Measurements from ENCODE around the gene CISD3. TPM values are rescaled to one million over a fixed set of nuclear protein-coding genes. Genes with fewer than 3 reads are reported as not detected.
A peak's percentile ranks its signal among the peaks of the same experiment; 100 is the strongest.

The CISD3 gene
- total RNA-seq, 1 donor from 2014 or later = 27.6 TPM

DNA sequence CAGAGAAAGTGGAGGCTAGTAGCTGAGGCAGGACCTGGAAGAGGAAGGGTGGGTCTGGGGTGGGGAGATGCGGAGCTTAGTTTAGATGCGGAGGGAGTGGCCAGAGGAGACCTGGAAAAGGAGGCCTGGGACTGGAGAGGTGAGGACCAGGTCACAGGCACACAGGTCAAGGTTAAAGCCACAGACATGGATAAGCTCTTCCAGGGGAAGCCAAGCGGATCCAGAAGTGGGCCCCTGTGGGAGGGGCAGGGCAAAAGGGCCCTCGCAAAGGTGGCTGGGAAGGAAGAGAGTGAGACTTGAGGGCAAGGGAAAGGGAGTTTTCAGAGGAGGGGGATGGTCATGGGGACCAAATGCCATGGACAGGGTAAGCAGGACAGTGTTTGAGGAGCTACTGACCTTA lies 39.0 kb upstream of the CISD3 start:
- peaks cover 0 to 3% of the 10 kb centered on the region in 2 donors for H3K4me1 ChIP-seq
- DNase-seq (ENCODE audit: low spot score in 2 of 2) = no peak
- H3K36me3 ChIP-seq = no peaks in the 10 kb centered on the region
- TF ChIP-seq, protein P1, sequence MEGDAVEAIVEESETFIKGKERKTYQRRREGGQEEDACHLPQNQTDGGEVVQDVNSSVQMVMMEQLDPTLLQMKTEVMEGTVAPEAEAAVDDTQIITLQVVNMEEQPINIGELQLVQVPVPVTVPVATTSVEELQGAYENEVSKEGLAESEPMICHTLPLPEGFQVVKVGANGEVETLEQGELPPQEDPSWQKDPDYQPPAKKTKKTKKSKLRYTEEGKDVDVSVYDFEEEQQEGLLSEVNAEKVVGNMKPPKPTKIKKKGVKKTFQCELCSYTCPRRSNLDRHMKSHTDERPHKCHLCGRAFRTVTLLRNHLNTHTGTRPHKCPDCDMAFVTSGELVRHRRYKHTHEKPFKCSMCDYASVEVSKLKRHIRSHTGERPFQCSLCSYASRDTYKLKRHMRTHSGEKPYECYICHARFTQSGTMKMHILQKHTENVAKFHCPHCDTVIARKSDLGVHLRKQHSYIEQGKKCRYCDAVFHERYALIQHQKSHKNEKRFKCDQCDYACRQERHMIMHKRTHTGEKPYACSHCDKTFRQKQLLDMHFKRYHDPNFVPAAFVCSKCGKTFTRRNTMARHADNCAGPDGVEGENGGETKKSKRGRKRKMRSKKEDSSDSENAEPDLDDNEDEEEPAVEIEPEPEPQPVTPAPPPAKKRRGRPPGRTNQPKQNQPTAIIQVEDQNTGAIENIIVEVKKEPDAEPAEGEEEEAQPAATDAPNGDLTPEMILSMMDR (IDR thresholded peaks at IDR 0.05) = no peak
- intact Hi-C loops (cut with DNase I) = no loop called here
- H3K27me3 ChIP-seq = no peaks in the 10 kb centered on the region
- H3K9me3 ChIP-seq = no peaks in the 10 kb centered on the region
- no peak overlapping the region for H3K27ac ChIP-seq
- H3K4me3 ChIP-seq = no peak overlapping the region

DNA sequence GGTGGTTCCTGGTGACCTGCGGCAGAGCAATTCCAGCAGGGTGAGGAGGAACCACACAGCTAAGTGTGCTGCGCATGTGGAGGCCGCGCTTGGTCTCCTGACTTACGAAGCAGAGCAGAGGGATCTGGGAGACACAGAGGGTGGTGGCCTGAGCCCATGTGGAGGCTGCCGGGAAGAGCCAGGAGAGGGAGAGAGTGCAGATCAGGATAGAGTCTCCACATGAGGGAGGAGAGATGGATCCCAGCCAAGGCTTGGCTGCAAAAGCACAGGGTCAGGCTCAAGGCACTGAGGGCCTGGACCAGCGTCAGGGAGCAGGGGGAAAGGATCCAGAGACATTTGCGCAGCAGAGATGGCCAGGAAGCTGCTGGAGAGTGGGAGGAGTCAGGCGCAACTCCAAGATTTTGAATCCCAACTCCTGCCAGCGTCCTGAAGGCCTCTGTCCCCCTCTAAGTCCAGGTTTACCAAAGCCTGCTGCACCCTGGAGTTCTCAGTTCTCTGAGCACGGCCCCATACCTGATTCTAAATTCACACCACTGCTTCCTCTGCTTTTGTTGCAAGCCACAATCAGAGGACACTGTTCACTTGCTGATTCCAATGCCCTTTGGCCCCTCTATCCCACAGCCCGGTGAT lies 36.3 kb upstream of the CISD3 start:
- peak overlapping the region in 1 of 2 donors; percentile 51 for H3K27ac ChIP-seq
- no peak overlapping the region for H3K4me3 ChIP-seq

DNA sequence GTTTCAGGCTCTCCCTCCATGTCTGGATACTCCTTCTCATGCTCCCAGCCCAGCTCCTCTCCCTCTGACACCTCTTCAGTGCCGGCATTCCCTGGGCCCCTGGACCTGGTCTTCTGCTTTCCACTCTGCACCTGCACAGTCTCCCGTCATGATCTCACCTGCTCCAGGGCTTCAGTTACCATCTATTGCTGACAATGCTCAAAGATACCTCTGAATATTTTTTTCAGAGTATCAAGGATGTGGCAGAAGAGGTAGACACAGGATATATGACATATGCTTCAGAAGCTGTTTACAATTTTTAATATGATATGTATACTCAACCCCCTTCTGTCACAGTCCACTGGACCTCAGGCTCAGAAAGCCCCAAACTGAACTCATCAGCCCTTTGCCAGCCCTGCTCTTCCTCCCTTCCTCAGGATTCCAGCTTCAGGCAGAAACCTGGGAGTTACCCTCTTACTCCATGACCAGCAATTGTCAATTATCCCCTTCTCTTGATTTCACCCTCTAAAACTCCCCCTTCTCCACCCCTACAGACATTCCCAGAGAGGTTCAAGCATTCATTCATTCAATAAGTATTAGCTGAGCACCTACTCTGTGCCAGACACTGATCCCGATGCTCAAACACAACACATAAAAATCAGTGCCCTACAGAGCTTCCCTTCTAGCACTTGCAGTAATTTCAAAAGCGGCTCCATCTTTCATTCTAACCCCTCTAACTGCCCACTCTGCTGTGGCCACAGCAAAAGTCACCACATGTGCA lies 32.9 kb upstream of the CISD3 start:
- Histone ChIP-seq H3K4me3 (no peak overlapping the region), H3K4me1 (peaks cover 3 to 8% of the 10 kb centered on the region in 2 donors), H3K36me3 (no peaks in the 10 kb centered on the region), H3K27me3 (no peaks in the 10 kb centered on the region), H3K27ac (no peak overlapping the region), H3K9me3 (no peaks in the 10 kb centered on the region)
- no peak for DNase-seq (ENCODE audit: low spot score in 2 of 2)
- TF ChIP-seq, protein P1 (IDR thresholded peaks at IDR 0.05) = no peak
- intact Hi-C loops (cut with DNase I) = no loop called here

More for the DNA sequence above, 36.3 kb upstream of the CISD3 start:
- TF ChIP-seq, protein P1 (IDR thresholded peaks at IDR 0.05) = no peak
- H3K9me3 ChIP-seq = no peaks in the 10 kb centered on the region
- no peaks in the 10 kb centered on the region for H3K36me3 ChIP-seq
- intact Hi-C loops (cut with DNase I) = no loop called here
- peak in 1 of 2 donors; percentile 88 for DNase-seq (ENCODE audit: low spot score in 2 of 2)
- peaks cover 0 to 3% of the 10 kb centered on the region in 2 donors for H3K4me1 ChIP-seq
- H3K27me3 ChIP-seq = no peaks in the 10 kb centered on the region

DNA sequence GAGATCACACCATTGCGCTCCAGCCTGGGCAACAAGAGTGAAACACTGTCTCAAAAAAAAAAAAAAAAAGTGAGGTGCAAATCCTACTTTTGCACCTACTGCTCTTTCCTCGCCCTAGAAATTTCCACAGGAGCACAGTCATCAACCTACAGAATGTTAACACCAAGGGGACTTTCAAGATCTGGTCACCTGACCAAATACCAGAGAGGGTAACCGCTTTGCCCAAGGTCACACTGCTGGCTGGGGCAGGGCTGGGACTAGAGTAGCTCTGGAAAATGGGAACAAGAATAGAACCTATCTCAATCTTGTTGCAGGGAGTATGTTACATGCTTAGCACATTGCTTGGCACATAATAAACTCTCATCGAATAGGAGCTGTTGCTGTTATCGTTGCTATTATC lies 31.4 kb upstream of the CISD3 start:
- intact Hi-C loops (cut with DNase I) = no loop called here
- no peak for DNase-seq (ENCODE audit: low spot score in 2 of 2)
- H3K36me3 ChIP-seq = no peaks in the 10 kb centered on the region
- TF ChIP-seq, protein P1 (IDR thresholded peaks at IDR 0.05) = no peak
- H3K27me3 ChIP-seq = no peaks in the 10 kb centered on the region
- no peak overlapping the region for H3K4me3 ChIP-seq
- H3K9me3 ChIP-seq = no peaks in the 10 kb centered on the region
- no peak overlapping the region for H3K27ac ChIP-seq
- H3K4me1 ChIP-seq = peaks cover 8 to 15% of the 10 kb centered on the region in 2 donors

DNA sequence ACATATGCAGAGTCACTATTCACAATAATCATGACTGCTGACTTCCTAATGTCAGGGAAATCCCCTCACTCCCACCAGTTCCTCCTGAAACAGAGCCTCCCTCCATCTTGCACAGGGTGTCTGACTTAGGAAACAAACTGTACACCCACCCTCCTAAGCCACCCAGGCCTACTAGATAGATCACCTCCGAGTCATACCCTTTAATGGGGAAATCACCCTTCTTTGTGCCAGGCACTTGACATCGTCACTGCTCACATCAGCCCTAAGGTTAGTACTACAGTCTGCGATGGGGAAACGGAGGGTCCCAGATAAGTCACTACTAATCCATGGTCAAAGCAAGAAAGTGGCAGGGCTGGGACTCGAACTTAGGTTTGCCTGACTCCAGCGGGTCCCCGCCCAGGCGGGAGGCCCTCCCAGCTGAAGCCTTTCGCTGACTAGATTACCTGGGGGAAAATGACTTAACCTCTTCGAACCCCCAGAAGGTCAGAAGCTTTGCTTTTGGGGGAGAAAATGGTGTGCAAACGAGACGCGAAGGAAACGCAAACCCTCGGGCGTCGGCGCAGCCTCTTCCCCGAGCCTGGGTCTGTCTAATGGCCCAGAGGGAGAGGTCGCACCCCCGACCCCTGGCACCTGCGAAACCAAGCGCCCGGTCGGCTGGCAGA lies 28.5 kb upstream of the CISD3 start:
- Histone ChIP-seq H3K4me3 (peak overlapping the region; percentile 97 to 98), H3K4me1 (peaks cover 4 to 15% of the 10 kb centered on the region in 2 donors), H3K9me3 (no peaks in the 10 kb centered on the region), H3K36me3 (no peaks in the 10 kb centered on the region), H3K27me3 (no peaks in the 10 kb centered on the region), H3K27ac (peak overlapping the region; percentile 93 to 98)
- TF ChIP-seq, protein P1 (IDR thresholded peaks at IDR 0.05) = no peak
- intact Hi-C loops (cut with DNase I) = loop anchor here (1.0 to 2.0 kb wide), 3 partner anchors 29 to 97 kb away; partner anchors contain the start of genes CISD3 and PIP4K2B
- DNase-seq (ENCODE audit: low spot score in 2 of 2) = peak in 1 of 2 donors; percentile 76
